ENCODE results near the gene RHBDL3. TPM values are rescaled to one million over a fixed set of nuclear protein-coding genes. Genes with fewer than 3 reads are reported as not detected.

RHBDL3 gene
- total RNA-seq, 2 experiments from 2014 or later = 0.06 TPM; not detected in 1

GRCh38 chr17:32276171-32276601, 10.6 kb downstream of the RHBDL3 start:
- no peak overlapping the region for H3K27ac Mint-ChIP-seq
- DNase-seq = no peak
- H3K4me3 Mint-ChIP-seq = no peak overlapping the region
- H3K36me3 Mint-ChIP-seq = no peaks in the 10 kb centered on the region
- H3K27me3 Mint-ChIP-seq = peaks cover 20% of the 10 kb centered on the region
- no peaks in the 10 kb centered on the region for H3K9me3 Mint-ChIP-seq
- H3K4me1 Mint-ChIP-seq = no peaks in the 10 kb centered on the region

- H3K4me3 Mint-ChIP-seq = no peak overlapping the region
- no peaks in the 10 kb centered on the region for H3K36me3 Mint-ChIP-seq
- no peaks in the 10 kb centered on the region for H3K4me1 Mint-ChIP-seq
- H3K9me3 Mint-ChIP-seq = no peaks in the 10 kb centered on the region
- no peak for DNase-seq
- H3K27me3 Mint-ChIP-seq = peaks cover 9% of the 10 kb centered on the region
- H3K27ac Mint-ChIP-seq = no peak overlapping the region
Observed at GRCh38 chr17:32277284-32277683, 11.7 kb downstream of the RHBDL3 start.

GRCh38 chr17:32278815-32279214, 13.2 kb downstream of the RHBDL3 start:
- no peak for DNase-seq
- Mint-ChIP-seq H3K36me3 (no peaks in the 10 kb centered on the region), H3K4me1 (no peaks in the 10 kb centered on the region), H3K9me3 (no peaks in the 10 kb centered on the region), H3K27ac (no peak overlapping the region), H3K27me3 (peaks cover 9% of the 10 kb centered on the region), H3K4me3 (no peak overlapping the region)

GRCh38 chr17:32279891-32280716, 14.5 kb downstream of the RHBDL3 start:
- H3K4me3 Mint-ChIP-seq = no peak overlapping the region
- H3K36me3 Mint-ChIP-seq = no peaks in the 10 kb centered on the region
- H3K4me1 Mint-ChIP-seq = no peaks in the 10 kb centered on the region
- no peak for DNase-seq
- peaks cover 8% of the 10 kb centered on the region for H3K27me3 Mint-ChIP-seq
- no peaks in the 10 kb centered on the region for H3K9me3 Mint-ChIP-seq
- H3K27ac Mint-ChIP-seq = no peak overlapping the region

- DNase-seq = no peak
- Mint-ChIP-seq H3K4me3 (no peak overlapping the region), H3K9me3 (no peaks in the 10 kb centered on the region), H3K4me1 (no peaks in the 10 kb centered on the region), H3K27me3 (peaks cover 8% of the 10 kb centered on the region), H3K27ac (no peak overlapping the region), H3K36me3 (no peaks in the 10 kb centered on the region)
Observed at GRCh38 chr17:32281011-32281451, 15.4 kb downstream of the RHBDL3 start.

- H3K4me3 Mint-ChIP-seq = no peak overlapping the region
- H3K4me1 Mint-ChIP-seq = no peaks in the 10 kb centered on the region
- H3K27me3 Mint-ChIP-seq = peaks cover 12% of the 10 kb centered on the region
- no peaks in the 10 kb centered on the region for H3K36me3 Mint-ChIP-seq
- H3K27ac Mint-ChIP-seq = no peak overlapping the region
- no peaks in the 10 kb centered on the region for H3K9me3 Mint-ChIP-seq
- no peak for DNase-seq
Observed at GRCh38 chr17:32283745-32284201, 18.1 kb downstream of the RHBDL3 start.

- no peak for DNase-seq
- Mint-ChIP-seq H3K36me3 (no peaks in the 10 kb centered on the region), H3K27me3 (peaks cover 14% of the 10 kb centered on the region), H3K9me3 (no peaks in the 10 kb centered on the region), H3K27ac (no peak overlapping the region), H3K4me1 (no peaks in the 10 kb centered on the region), H3K4me3 (no peak overlapping the region)
Observed at GRCh38 chr17:32285306-32285705, 19.7 kb downstream of the RHBDL3 start.

- H3K27ac Mint-ChIP-seq = no peak overlapping the region
- no peaks in the 10 kb centered on the region for H3K36me3 Mint-ChIP-seq
- no peak for DNase-seq
- peaks cover 14% of the 10 kb centered on the region for H3K27me3 Mint-ChIP-seq
- H3K9me3 Mint-ChIP-seq = no peaks in the 10 kb centered on the region
- H3K4me3 Mint-ChIP-seq = no peak overlapping the region
- H3K4me1 Mint-ChIP-seq = no peaks in the 10 kb centered on the region
Observed at GRCh38 chr17:32285746-32286517, 20.3 kb downstream of the RHBDL3 start.

GRCh38 chr17:32286518-32286900, 20.9 kb downstream of the RHBDL3 start:
- Mint-ChIP-seq H3K27ac (no peak overlapping the region), H3K36me3 (no peaks in the 10 kb centered on the region), H3K9me3 (no peaks in the 10 kb centered on the region), H3K4me1 (no peaks in the 10 kb centered on the region), H3K27me3 (peaks cover 14% of the 10 kb centered on the region), H3K4me3 (no peak overlapping the region)
- DNase-seq = no peak

- no peak overlapping the region for H3K27ac Mint-ChIP-seq
- H3K27me3 Mint-ChIP-seq = peaks cover 14% of the 10 kb centered on the region
Observed at GRCh38 chr17:32287804-32288511, 22.3 kb downstream of the RHBDL3 start.

GRCh38 chr17:32288615-32289014, 23.0 kb downstream of the RHBDL3 start:
- Mint-ChIP-seq H3K27ac (no peak overlapping the region), H3K9me3 (no peaks in the 10 kb centered on the region), H3K27me3 (peaks cover 13% of the 10 kb centered on the region), H3K4me1 (no peaks in the 10 kb centered on the region), H3K36me3 (no peaks in the 10 kb centered on the region), H3K4me3 (no peak overlapping the region)
- DNase-seq = no peak

More at GRCh38 chr17:32287804-32288511, 22.3 kb downstream of the RHBDL3 start:
- Mint-ChIP-seq H3K4me1 (no peaks in the 10 kb centered on the region), H3K4me3 (no peak overlapping the region), H3K9me3 (no peaks in the 10 kb centered on the region), H3K36me3 (no peaks in the 10 kb centered on the region)
- DNase-seq = no peak

GRCh38 chr17:32289471-32290070, 23.9 kb downstream of the RHBDL3 start:
- Mint-ChIP-seq H3K4me1 (no peaks in the 10 kb centered on the region), H3K36me3 (no peaks in the 10 kb centered on the region), H3K27me3 (peaks cover 6% of the 10 kb centered on the region), H3K9me3 (no peaks in the 10 kb centered on the region), H3K4me3 (no peak overlapping the region), H3K27ac (no peak overlapping the region)
- DNase-seq = no peak

- Mint-ChIP-seq H3K36me3 (no peaks in the 10 kb centered on the region), H3K4me3 (no peak overlapping the region), H3K27me3 (peaks cover 6% of the 10 kb centered on the region), H3K27ac (no peak overlapping the region), H3K9me3 (no peaks in the 10 kb centered on the region), H3K4me1 (no peaks in the 10 kb centered on the region)
- no peak for DNase-seq
Observed at GRCh38 chr17:32292094-32292493, 26.5 kb downstream of the RHBDL3 start.

GRCh38 chr17:32297424-32297823, 31.8 kb downstream of the RHBDL3 start:
- Mint-ChIP-seq H3K4me1 (no peaks in the 10 kb centered on the region), H3K9me3 (no peaks in the 10 kb centered on the region), H3K36me3 (no peaks in the 10 kb centered on the region), H3K27ac (no peak overlapping the region), H3K4me3 (no peak overlapping the region), H3K27me3 (no peaks in the 10 kb centered on the region)
- no peak for DNase-seq

GRCh38 chr17:32297860-32298259, 32.2 kb downstream of the RHBDL3 start:
- no peak overlapping the region for H3K27ac Mint-ChIP-seq
- no peak for DNase-seq
- H3K4me3 Mint-ChIP-seq = no peak overlapping the region
- no peaks in the 10 kb centered on the region for H3K27me3 Mint-ChIP-seq
- no peaks in the 10 kb centered on the region for H3K36me3 Mint-ChIP-seq
- H3K4me1 Mint-ChIP-seq = no peaks in the 10 kb centered on the region
- no peaks in the 10 kb centered on the region for H3K9me3 Mint-ChIP-seq

All from activated naive CD8-positive, alpha-beta T cell treated with anti-CD3 and anti-CD28 coated beads for 36 hours (primary cell).